Breast epithelium (tissue), 3 donors: ENCODE data around the gene MYH6.

Experiments used
- POLR2A ChIP-seq: fragments of 450-650 bp; IDR thresholded peaks from one replicate; pipeline ENCODE4 v1.6.1; 2016; ENCODE audit warnings: antibody characterized with exemption, mild to moderate bottlenecking, moderate library complexity
- TF ChIP-seq, protein P1 (sequence below), 3 donors: fragments of 450-650 bp; IDR thresholded peaks; one replicate each; pipeline ENCODE4 v1.5.1; 2016 to 2017; ENCODE audit warnings: antibody characterized with exemption in 3 of 3, mild to moderate bottlenecking in 3 of 3, moderate library complexity in 3 of 3

DNA sequence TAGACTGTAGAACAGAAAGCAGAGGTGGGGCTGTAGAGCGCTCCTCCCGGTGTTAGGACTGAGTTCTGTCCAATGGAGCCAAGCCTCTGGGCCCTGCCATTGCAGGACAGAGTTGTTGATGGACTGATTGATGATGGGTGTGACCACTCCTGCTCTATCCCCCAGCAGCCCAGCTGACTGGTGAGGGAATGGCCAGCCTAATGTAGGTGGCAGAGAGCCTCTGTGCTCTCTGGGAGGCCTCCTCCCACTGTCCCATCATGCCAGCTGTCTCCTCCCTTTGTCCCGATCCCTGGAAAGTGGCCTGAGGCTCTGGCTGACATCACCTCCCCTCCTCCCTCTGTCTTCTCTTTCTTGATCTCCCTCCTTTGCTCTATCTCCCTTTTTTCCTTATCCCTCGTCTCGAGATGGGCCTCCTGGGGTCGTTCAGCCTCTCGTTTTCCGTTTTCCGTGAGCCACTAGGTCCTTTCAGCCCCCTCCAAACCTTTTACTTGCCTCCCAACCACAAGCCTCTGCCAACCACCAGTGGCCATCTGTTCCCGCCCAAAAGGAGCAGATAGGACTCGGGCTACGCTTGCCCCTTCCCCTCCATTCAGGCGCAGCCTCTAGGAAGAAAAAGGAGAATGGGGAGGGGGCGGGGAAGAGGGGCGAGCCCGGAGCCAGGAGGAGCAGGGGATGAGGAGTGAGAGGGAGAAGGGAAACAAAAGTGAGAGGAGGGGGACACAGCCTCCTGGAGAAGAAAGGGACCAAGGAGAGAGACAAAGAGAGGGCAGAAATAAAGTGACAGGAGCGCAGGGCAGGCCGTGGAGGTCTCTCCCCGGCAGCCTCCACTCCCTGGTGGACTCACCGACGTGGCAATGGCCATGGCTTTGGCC, 43.7 kb downstream of the MYH6 start:
- TF ChIP-seq, protein P1, sequence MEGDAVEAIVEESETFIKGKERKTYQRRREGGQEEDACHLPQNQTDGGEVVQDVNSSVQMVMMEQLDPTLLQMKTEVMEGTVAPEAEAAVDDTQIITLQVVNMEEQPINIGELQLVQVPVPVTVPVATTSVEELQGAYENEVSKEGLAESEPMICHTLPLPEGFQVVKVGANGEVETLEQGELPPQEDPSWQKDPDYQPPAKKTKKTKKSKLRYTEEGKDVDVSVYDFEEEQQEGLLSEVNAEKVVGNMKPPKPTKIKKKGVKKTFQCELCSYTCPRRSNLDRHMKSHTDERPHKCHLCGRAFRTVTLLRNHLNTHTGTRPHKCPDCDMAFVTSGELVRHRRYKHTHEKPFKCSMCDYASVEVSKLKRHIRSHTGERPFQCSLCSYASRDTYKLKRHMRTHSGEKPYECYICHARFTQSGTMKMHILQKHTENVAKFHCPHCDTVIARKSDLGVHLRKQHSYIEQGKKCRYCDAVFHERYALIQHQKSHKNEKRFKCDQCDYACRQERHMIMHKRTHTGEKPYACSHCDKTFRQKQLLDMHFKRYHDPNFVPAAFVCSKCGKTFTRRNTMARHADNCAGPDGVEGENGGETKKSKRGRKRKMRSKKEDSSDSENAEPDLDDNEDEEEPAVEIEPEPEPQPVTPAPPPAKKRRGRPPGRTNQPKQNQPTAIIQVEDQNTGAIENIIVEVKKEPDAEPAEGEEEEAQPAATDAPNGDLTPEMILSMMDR (IDR thresholded peaks at IDR 0.05) = no peak
- TF ChIP-seq POLR2A = peak; percentile 36
